Measurements from ENCODE around the gene SYNE3. TPM values are rescaled to one million over a fixed set of nuclear protein-coding genes. Genes with fewer than 3 reads are reported as not detected.

SYNE3 gene
- total and polyA plus RNA-seq, 10 of the 15 experiments (the other 5 are each of a cell fraction or from before 2014, with no cell fraction given): 1.4 to 44.1 (median 13.4) TPM

DNA sequence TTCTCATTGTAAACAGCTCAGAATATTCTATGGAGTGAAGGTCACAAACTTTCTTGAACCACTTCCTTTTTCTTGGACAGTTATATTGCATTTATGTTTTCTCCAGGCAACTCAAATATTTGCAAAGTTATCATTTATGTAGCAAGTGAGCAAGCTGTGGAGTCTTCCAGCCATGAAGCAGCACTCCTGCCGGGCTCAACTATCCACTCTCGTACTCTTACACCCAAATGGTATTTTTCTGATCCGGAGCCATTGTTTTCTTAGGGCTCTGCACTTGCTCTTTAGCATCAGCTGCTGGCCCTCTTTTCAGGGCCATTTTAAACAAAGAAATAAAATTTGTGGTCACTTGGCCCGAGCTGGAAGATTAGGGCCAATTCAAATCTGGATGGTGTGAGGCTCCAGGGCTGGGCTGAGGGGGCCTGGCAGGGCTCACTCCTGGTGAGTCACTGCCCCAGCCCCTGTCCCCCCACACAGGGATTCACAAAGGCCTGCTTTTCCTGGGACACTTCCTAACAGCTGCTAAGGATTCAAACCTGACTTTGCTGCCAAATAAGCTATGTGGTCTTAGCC is 19.7 kb downstream of the SYNE3 start:
- RAD21 ChIA-PET (ENCODE audit: unreplicated experiment): interaction anchor here (0.9 to 6.5 kb wide), 8 partner anchors 9 to 54 kb away, joined by 3 to 49 read pairs (median 9); partner anchors contain the start of gene SYNE3
- FAIRE-seq: no peak
- Histone ChIP-seq H3K36me3 (ENCODE audit: control insufficient read depth in 2 of 2, insufficient read depth in 2 of 2, low read length in 1 of 2) (peaks cover 5 to 14% of the 10 kb centered on the region in 2 experiments), H3K4me1 (ENCODE audit: control insufficient read depth, insufficient read depth, low read length) (peaks cover 71% of the 10 kb centered on the region), H3K27me3 (replicated peaks in 1 of 2; ENCODE audit: control insufficient read depth in 2 of 2, insufficient read depth in 2 of 2, low read length in 1 of 2) (no peaks in the 10 kb centered on the region), H3K79me2 (ENCODE audit: control insufficient read depth, insufficient read depth, low read length) (peaks cover 81% of the 10 kb centered on the region), H3K4me3 (no peak overlapping the region), H3K9me3 (replicated peaks; ENCODE audit: control insufficient read depth, insufficient read depth, low read length) (no peaks in the 10 kb centered on the region; the same call in 1 of the 3 replicates), H3K4me2 (ENCODE audit: control insufficient read depth, insufficient read depth) (peak overlapping the region; percentile 96), H3K9ac (ENCODE audit: control insufficient read depth, insufficient read depth, low read length) (peak overlapping the region; percentile 40; the same call in 1 of the 2 replicates), H2AFZ (ENCODE audit: control insufficient read depth, low read depth, low read length) (no peak overlapping the region), H3K27ac (ENCODE audit: control insufficient read depth, insufficient read depth) (peak overlapping the region; percentile 98), H4K20me1 (ENCODE audit: control insufficient read depth, insufficient read depth) (no peaks in the 10 kb centered on the region)
- POLR2A ChIA-PET: interaction anchor here (1.3 to 17.4 kb wide), 3 partner anchors 10 to 26 kb away, joined by 6 to 276 read pairs (median 58); partner anchors contain the start of gene SYNE3
- intact Hi-C loops (cut with micrococcal nuclease; ENCODE audit: unreplicated experiment) (loop anchor here (5.0 kb wide), 1 partner anchor 36 kb away; no protein-coding TSS in a partner anchor), in situ Hi-C loops (cut with MboI) (no loop called here)
- no peak for DNase-seq (ENCODE audit: low read depth, low spot score)
- SMC1A ChIA-PET (ENCODE audit: uncharacterized antibody, unreplicated experiment): interaction anchor here (1.0 to 8.8 kb wide), 14 partner anchors 7 to 54 kb away, joined by 3 to 69 read pairs (median 6); no protein-coding TSS in a partner anchor
- BruUV-seq (replicated peaks): no TSS peak
- 3% methylated on average over 4 of the region's 4 CpGs for WGBS (ENCODE audit: insufficient coverage, insufficient replicate concordance, low lambda C conversion rate, missing lambda C conversion rate)
- peak; percentile 59; the same call in 1 of the 2 replicates for TF ChIP-seq SPI1 (IDR thresholded peaks at IDR 0.05; ENCODE audit: borderline replicate concordance, insufficient read depth, low read depth, low read length)
- no peak for TF ChIP-seq IKZF1 (conservative IDR thresholded peaks at IDR 0.05)
- CTCF ChIA-PET: interaction anchor here (1.0 to 6.0 kb wide), 9 partner anchors 9 to 54 kb away, joined by 3 to 36 read pairs (median 5); partner anchors contain the start of genes GLRX5 and SYNE3
- no peak for ATAC-seq

GRCh38 chr14:95496111-95496681 is 20.3 kb downstream of the SYNE3 start:
- ChIA-PET SMC1A (ENCODE audit: uncharacterized antibody, unreplicated experiment) (interaction anchor here (0.6 to 8.8 kb wide), 14 partner anchors 7 to 257 kb away, joined by 3 to 69 read pairs (median 6); no protein-coding TSS in a partner anchor), POLR2A (interaction anchor here (1.3 to 17.4 kb wide), 3 partner anchors 10 to 27 kb away, joined by 6 to 276 read pairs (median 58); partner anchors contain the start of gene SYNE3), RAD21 (ENCODE audit: unreplicated experiment) (interaction anchor here (0.9 to 6.5 kb wide), 9 partner anchors 8 to 54 kb away, joined by 3 to 49 read pairs (median 9); partner anchors contain the start of gene SYNE3), CTCF (interaction anchor here (1.0 to 6.0 kb wide), 9 partner anchors 9 to 53 kb away, joined by 3 to 36 read pairs (median 5); partner anchors contain the start of genes GLRX5 and SYNE3)
- FAIRE-seq (no peak), DNase-seq (ENCODE audit: low read depth, low spot score) (no peak), ATAC-seq (peak; percentile 35)
- H3K79me2 ChIP-seq (ENCODE audit: control insufficient read depth, insufficient read depth, low read length): peaks cover 81% of the 10 kb centered on the region
- no TSS peak for BruUV-seq (replicated peaks)
- H4K20me1 ChIP-seq (ENCODE audit: control insufficient read depth, insufficient read depth): no peaks in the 10 kb centered on the region
- no peaks in the 10 kb centered on the region for H3K27me3 ChIP-seq (replicated peaks in 1 of 2; ENCODE audit: control insufficient read depth in 2 of 2, insufficient read depth in 2 of 2, low read length in 1 of 2)
- no peaks in the 10 kb centered on the region; the same call in 1 of the 3 replicates for H3K9me3 ChIP-seq (replicated peaks; ENCODE audit: control insufficient read depth, insufficient read depth, low read length)
- 17% methylated on average over 4 of the region's 4 CpGs for WGBS (ENCODE audit: insufficient coverage, insufficient replicate concordance, low lambda C conversion rate, missing lambda C conversion rate)
- no peak overlapping the region for H2AFZ ChIP-seq (ENCODE audit: control insufficient read depth, low read depth, low read length)
- intact Hi-C loops (cut with micrococcal nuclease; ENCODE audit: unreplicated experiment) (loop anchor here (5.0 kb wide), 1 partner anchor 36 kb away; no protein-coding TSS in a partner anchor), in situ Hi-C loops (cut with MboI) (no loop called here)
- H3K4me1 ChIP-seq (ENCODE audit: control insufficient read depth, insufficient read depth, low read length): peaks cover 66% of the 10 kb centered on the region
- peak overlapping the region; percentile 98 for H3K27ac ChIP-seq (ENCODE audit: control insufficient read depth, insufficient read depth)
- peak overlapping the region; percentile 37; the same call in 1 of the 2 replicates for H3K4me3 ChIP-seq
- H3K9ac ChIP-seq (ENCODE audit: control insufficient read depth, insufficient read depth, low read length): peak overlapping the region; percentile 66
- peak overlapping the region; percentile 96 for H3K4me2 ChIP-seq (ENCODE audit: control insufficient read depth, insufficient read depth)
- peaks cover 2 to 10% of the 10 kb centered on the region in 2 experiments for H3K36me3 ChIP-seq (ENCODE audit: control insufficient read depth in 2 of 2, insufficient read depth in 2 of 2, low read length in 1 of 2)
- TF ChIP-seq EZH2 (IDR thresholded peaks at IDR 0.05; ENCODE audit: borderline replicate concordance, control insufficient read depth, low read depth, low read length) (no peak), PAX8 (IDR thresholded peaks at IDR 0.05) (no peak), POLR2A (IDR thresholded peaks at IDR 0.05; ENCODE audit: low read depth, low read length) (no peak), MTA3 (IDR thresholded peaks at IDR 0.05; ENCODE audit: borderline replicate concordance, low read length) (no peak), SRF (IDR thresholded peaks at IDR 0.05; ENCODE audit: low read depth in 2 of 2, low read length in 2 of 2) (no peak), HDAC6 (IDR thresholded peaks at IDR 0.05; ENCODE audit: unreplicated experiment) (no peak), BMI1 (IDR thresholded peaks at IDR 0.05; ENCODE audit: borderline replicate concordance) (no peak), NFYA (IDR thresholded peaks at IDR 0.05; ENCODE audit: borderline replicate concordance, low read depth, low read length) (no peak)
- TF ChIP-seq, protein P1, sequence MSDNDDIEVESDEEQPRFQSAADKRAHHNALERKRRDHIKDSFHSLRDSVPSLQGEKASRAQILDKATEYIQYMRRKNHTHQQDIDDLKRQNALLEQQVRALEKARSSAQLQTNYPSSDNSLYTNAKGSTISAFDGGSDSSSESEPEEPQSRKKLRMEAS (IDR thresholded peaks at IDR 0.05; ENCODE audit: low read depth, low read length): no peak

Measured in GM12878 (cell line).